ENCODE measurements around the gene ARHGEF10L. TPM values are rescaled to one million over a fixed set of nuclear protein-coding genes. Genes with fewer than 3 reads are reported as not detected.

The ARHGEF10L gene
- total RNA-seq, 1 experiment from 2014 or later, result 11.2 TPM

DNA sequence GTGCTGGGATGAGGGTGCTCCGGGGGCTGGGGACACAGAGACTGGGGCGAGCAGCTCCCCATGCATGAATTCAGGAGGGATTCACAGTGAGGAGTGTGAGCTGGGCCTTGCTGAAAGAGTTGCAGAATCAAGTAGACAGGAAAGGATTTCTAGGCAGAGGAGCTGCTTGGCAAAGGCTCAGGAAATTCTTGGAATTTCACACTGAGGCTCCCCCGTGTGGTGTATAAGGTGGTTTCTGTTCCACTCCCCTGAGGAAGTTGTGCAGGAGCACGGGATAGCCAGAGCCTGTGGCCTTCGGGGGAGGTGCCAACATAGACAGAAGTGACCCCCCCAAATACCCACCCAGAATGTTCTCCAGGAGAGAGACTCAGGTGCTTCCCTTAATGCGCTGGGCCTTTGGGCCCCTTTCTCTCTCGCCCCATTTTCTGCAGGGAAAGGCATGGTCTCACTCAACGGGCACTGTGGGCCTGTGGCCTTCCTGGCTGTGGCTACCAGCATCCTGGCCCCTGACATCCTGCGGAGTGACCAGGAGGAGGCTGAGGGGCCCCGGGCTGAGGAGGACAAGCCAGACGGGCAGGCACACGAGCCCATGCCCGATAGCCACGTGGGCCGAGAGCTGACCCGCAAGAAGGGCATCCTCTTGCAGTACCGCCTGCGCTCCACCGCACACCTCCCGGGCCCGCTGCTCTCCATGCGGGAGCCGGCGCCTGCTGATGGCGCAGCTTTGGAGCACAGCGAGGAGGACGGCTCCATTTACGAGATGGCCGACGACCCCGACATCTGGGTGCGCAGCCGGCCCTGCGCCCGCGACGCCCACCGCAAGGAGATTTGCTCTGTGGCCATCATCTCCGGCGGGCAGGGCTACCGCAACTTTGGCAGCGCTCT lies 157.2 kb downstream of the ARHGEF10L start:
- Histone ChIP-seq H3K4me2 (ENCODE audit: low read length) (no peak overlapping the region), H3K79me2 (ENCODE audit: low read length) (no peaks in the 10 kb centered on the region), H3K4me1 (ENCODE audit: insufficient read depth, low read length) (no peaks in the 10 kb centered on the region), H3K9ac (ENCODE audit: low read length) (no peak overlapping the region), H3K9me2 (replicated peaks; ENCODE audit: low read length) (no peaks in the 10 kb centered on the region), H3K27ac (ENCODE audit: low read length) (no peak overlapping the region), H3K36me3 (ENCODE audit: low read depth, low read length) (no peaks in the 10 kb centered on the region), H3K27me3 (ENCODE audit: low read length) (no peaks in the 10 kb centered on the region), H3K9me3 (ENCODE audit: low read length) (no peaks in the 10 kb centered on the region), H4K20me1 (ENCODE audit: low read length) (no peaks in the 10 kb centered on the region), H2AFZ (ENCODE audit: low read length) (no peak overlapping the region), H3K4me3 (ENCODE audit: low read length) (no peak overlapping the region), H3F3A (ENCODE audit: low read length, unreplicated experiment) (no peaks in the 10 kb centered on the region)
- POLR2A ChIA-PET (ENCODE audit: unreplicated experiment), result no interaction called here
- DNase-seq (peak; percentile 60), ATAC-seq (peak; percentile 65)
- no peak for TF ChIP-seq EZH2 (IDR thresholded peaks at IDR 0.05; ENCODE audit: low read length, unreplicated experiment)
- TF ChIP-seq, protein P1, sequence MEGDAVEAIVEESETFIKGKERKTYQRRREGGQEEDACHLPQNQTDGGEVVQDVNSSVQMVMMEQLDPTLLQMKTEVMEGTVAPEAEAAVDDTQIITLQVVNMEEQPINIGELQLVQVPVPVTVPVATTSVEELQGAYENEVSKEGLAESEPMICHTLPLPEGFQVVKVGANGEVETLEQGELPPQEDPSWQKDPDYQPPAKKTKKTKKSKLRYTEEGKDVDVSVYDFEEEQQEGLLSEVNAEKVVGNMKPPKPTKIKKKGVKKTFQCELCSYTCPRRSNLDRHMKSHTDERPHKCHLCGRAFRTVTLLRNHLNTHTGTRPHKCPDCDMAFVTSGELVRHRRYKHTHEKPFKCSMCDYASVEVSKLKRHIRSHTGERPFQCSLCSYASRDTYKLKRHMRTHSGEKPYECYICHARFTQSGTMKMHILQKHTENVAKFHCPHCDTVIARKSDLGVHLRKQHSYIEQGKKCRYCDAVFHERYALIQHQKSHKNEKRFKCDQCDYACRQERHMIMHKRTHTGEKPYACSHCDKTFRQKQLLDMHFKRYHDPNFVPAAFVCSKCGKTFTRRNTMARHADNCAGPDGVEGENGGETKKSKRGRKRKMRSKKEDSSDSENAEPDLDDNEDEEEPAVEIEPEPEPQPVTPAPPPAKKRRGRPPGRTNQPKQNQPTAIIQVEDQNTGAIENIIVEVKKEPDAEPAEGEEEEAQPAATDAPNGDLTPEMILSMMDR (conservative IDR thresholded peaks at IDR 0.05; ENCODE audit: low read depth, low read length), result peak; percentile 54; the same call in 1 of the 2 replicates
- intact Hi-C loops (cut with micrococcal nuclease), result no loop called here
- no TSS peak for BruUV-seq (replicated peaks)
- CTCF ChIA-PET, result interaction anchor here (0.6 to 0.8 kb wide), 2 partner anchors 140 to 202 kb away, joined by 3 to 9 read pairs; no protein-coding TSS in a partner anchor

DNA sequence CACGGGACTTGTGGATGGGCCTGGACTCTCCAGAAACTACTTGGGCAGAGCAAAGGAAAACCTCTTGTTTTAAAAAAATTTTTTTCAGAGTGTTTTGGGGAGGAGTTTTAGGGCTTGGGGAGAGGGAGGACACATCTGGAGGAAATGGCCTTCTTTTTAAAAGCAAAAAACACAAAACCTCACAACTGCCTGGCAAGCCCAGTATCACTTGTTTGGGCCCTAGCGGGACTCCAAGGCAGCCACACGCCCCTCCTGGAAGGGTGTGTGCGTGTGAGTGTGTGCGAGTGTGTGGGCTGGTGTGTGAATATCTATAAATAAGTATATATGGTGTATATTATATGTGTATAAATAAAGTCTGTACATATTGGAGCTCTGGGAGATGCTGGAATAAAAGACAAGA lies 158.0 kb downstream of the ARHGEF10L start:
- no peak for ATAC-seq
- Histone ChIP-seq H3K9ac (ENCODE audit: low read length) (no peak overlapping the region), H3K27ac (ENCODE audit: low read length) (no peak overlapping the region), H2AFZ (ENCODE audit: low read length) (no peak overlapping the region), H3K4me2 (ENCODE audit: low read length) (no peak overlapping the region), H3K9me2 (replicated peaks; ENCODE audit: low read length) (no peaks in the 10 kb centered on the region), H3K27me3 (ENCODE audit: low read length) (no peaks in the 10 kb centered on the region), H3K4me3 (ENCODE audit: low read length) (no peak overlapping the region), H3K79me2 (ENCODE audit: low read length) (no peaks in the 10 kb centered on the region), H3K4me1 (ENCODE audit: insufficient read depth, low read length) (no peaks in the 10 kb centered on the region), H3K9me3 (ENCODE audit: low read length) (no peaks in the 10 kb centered on the region), H3K36me3 (ENCODE audit: low read depth, low read length) (no peaks in the 10 kb centered on the region), H3F3A (ENCODE audit: low read length, unreplicated experiment) (no peaks in the 10 kb centered on the region), H4K20me1 (ENCODE audit: low read length) (no peaks in the 10 kb centered on the region)
- ChIA-PET POLR2A (ENCODE audit: unreplicated experiment) (no interaction called here), CTCF (no interaction called here)
- no TSS peak for BruUV-seq (replicated peaks)
- intact Hi-C loops (cut with micrococcal nuclease), result no loop called here
- no peak for DNase-seq
- TF ChIP-seq EZH2phosphoT487 (IDR thresholded peaks at IDR 0.05; ENCODE audit: borderline replicate concordance, low read length) (no peak), EZH2 (IDR thresholded peaks at IDR 0.05; ENCODE audit: low read length, unreplicated experiment) (no peak)
- TF ChIP-seq, protein P1 (conservative IDR thresholded peaks at IDR 0.05; ENCODE audit: low read depth, low read length), result no peak

DNA sequence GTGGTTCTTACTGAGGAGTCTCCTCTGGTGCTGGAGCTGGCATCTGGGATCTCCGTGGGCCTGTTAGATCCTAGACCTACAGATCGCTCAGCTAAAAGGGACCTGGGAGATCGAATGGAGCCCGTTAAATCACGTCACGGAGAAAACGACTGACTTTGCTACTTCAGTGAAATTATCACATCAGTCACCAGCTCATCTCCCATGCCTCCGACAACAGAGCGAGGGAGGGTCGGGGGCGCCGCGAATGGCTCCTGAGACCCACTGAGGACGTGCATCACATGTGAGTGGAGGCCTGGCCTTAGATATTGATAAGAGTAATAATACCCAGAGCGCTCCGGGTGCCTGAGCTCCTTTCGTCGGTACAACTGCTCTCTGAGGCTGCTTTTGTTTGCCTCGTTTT lies 160.1 kb downstream of the ARHGEF10L start:
- ChIA-PET POLR2A (ENCODE audit: unreplicated experiment) (no interaction called here), CTCF (no interaction called here)
- H3K27ac ChIP-seq (ENCODE audit: low read length), result no peak overlapping the region
- intact Hi-C loops (cut with micrococcal nuclease), result no loop called here
- no peak for TF ChIP-seq EZH2phosphoT487 (IDR thresholded peaks at IDR 0.05; ENCODE audit: borderline replicate concordance, low read length)
- TF ChIP-seq, protein P1 (conservative IDR thresholded peaks at IDR 0.05; ENCODE audit: low read depth, low read length), result no peak
- no peak for TF ChIP-seq EZH2 (IDR thresholded peaks at IDR 0.05; ENCODE audit: low read length, unreplicated experiment)
- no peaks in the 10 kb centered on the region for H3K79me2 ChIP-seq (ENCODE audit: low read length)
- H3K36me3 ChIP-seq (ENCODE audit: low read depth, low read length), result no peaks in the 10 kb centered on the region
- BruUV-seq (replicated peaks), result no TSS peak
- H3K9me2 ChIP-seq (replicated peaks; ENCODE audit: low read length), result no peaks in the 10 kb centered on the region
- ATAC-seq, result no peak
- no peaks in the 10 kb centered on the region for H3K27me3 ChIP-seq (ENCODE audit: low read length)
- H3K9me3 ChIP-seq (ENCODE audit: low read length), result no peaks in the 10 kb centered on the region
- H3F3A ChIP-seq (ENCODE audit: low read length, unreplicated experiment), result no peaks in the 10 kb centered on the region
- no peaks in the 10 kb centered on the region for H4K20me1 ChIP-seq (ENCODE audit: low read length)
- no peak overlapping the region for H3K4me2 ChIP-seq (ENCODE audit: low read length)
- no peak overlapping the region for H3K9ac ChIP-seq (ENCODE audit: low read length)
- no peak overlapping the region for H3K4me3 ChIP-seq (ENCODE audit: low read length)
- no peak overlapping the region for H2AFZ ChIP-seq (ENCODE audit: low read length)
- no peaks in the 10 kb centered on the region for H3K4me1 ChIP-seq (ENCODE audit: insufficient read depth, low read length)
- no peak for DNase-seq

All from PC-3 (cell line).